Left kidney (tissue), 2 donors: ENCODE data around the gene TM9SF2. TPM values are rescaled to one million over a fixed set of nuclear protein-coding genes. Genes with fewer than 3 reads are reported as not detected.
A peak's percentile ranks its signal among the peaks of the same experiment; 100 is the strongest.

Source experiments
- DNase-seq: peaks from one replicate; pipeline ENCODE4 v3.0.0-alpha.2; 2013
- polyA plus RNA-seq: library from polyadenylated mRNA; unstranded; fragments of 120-200 nt; gene quantifications from one replicate; pipeline ENCODE4 v1.2.1, GENCODE V29; 2013; ENCODE audit not compliant: insufficient read length

TM9SF2 gene
- polyA plus RNA-seq, 1 donor: 220 TPM

- DNase-seq: no peak
These were observed 77.0 kb downstream of the TM9SF2 start for GRCh38 chr13:99577934-99578917.

- DNase-seq: no peak
These were observed 79.4 kb downstream of the TM9SF2 start for GRCh38 chr13:99580500-99581268.

- no peak for DNase-seq
These were observed 81.2 kb downstream of the TM9SF2 start for GRCh38 chr13:99582511-99582910.

GRCh38 chr13:99585609-99586008 is 84.3 kb downstream of the TM9SF2 start:
- DNase-seq: no peak

- DNase-seq: no peak
These were observed 85.7 kb downstream of the TM9SF2 start for GRCh38 chr13:99587021-99587420.

- DNase-seq: no peak
These were observed 86.8 kb downstream of the TM9SF2 start for GRCh38 chr13:99587893-99588606.

GRCh38 chr13:99589575-99589974 is 88.3 kb downstream of the TM9SF2 start:
- no peak for DNase-seq

GRCh38 chr13:99590519-99591011 is 89.3 kb downstream of the TM9SF2 start:
- DNase-seq: peak; percentile 49

- no peak for DNase-seq
These were observed 94.9 kb downstream of the TM9SF2 start for GRCh38 chr13:99596180-99596579.

GRCh38 chr13:99600318-99600717 is 99.0 kb downstream of the TM9SF2 start:
- no peak for DNase-seq

GRCh38 chr13:99601535-99601934 is 100.3 kb downstream of the TM9SF2 start:
- no peak for DNase-seq

GRCh38 chr13:99604636-99605035 is 103.4 kb downstream of the TM9SF2 start:
- DNase-seq: no peak

- DNase-seq: no peak
These were observed 104.4 kb downstream of the TM9SF2 start for GRCh38 chr13:99605420-99606323.

GRCh38 chr13:99606324-99607066 is 105.2 kb downstream of the TM9SF2 start, which contains the start of gene CLYBL:
Gene CLYBL (plus strand): TSS chr13:99606690.
- DNase-seq: peak; percentile 80

GRCh38 chr13:99608345-99608744 is 107.1 kb downstream of the TM9SF2 start:
- no peak for DNase-seq

- no peak for DNase-seq
These were observed 109.5 kb downstream of the TM9SF2 start for GRCh38 chr13:99610702-99611289.
